ENCODE data around the gene IRF2. TPM values are rescaled to one million over a fixed set of nuclear protein-coding genes. Genes with fewer than 3 reads are reported as not detected.

The IRF2 gene
- total and polyA plus RNA-seq, 2 experiments from 2014 or later = 12.8 to 14.2 TPM

DNA sequence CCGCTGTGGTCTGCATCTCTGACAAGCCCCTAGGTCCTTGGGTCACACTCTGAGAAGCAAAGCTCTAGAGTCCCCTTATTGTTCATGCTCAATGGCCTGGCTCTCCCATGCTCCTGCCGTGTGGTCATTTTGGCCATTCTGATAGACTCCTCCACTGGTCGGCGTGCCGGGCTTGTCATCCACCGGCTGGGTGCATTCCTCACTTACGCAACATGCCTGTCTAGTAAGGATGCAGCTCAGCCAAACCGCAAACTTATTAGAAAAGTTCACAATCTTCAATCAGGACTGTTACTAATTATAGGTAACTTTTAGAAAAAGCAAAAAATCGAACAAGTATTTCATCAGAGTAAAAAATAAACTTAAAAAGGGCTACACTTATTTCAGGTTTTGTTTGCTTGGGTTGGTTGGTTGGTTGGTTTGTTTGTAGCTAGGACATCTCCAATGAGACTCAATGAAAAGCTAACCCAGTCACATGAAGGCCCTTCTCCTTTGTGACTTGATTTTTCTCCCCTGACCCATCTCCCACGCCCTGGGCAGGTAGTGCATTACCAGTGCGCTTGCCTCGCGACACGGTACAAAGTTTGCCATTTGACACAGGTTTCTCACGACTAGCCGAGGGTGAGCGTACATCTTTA lies 41.0 kb downstream of the IRF2 start:
- Histone ChIP-seq H4K20me1 (ENCODE audit: insufficient read depth) (no peaks in the 10 kb centered on the region; the same call in 1 of the 2 replicates), H3K9me3 (ENCODE audit: low read depth) (no peaks in the 10 kb centered on the region), H3K9ac (no peak overlapping the region), H2AFZ (no peak overlapping the region), H3K4me2 (ENCODE audit: unreplicated experiment) (no peak overlapping the region), H3K79me2 (ENCODE audit: insufficient read depth) (peaks cover 88% of the 10 kb centered on the region), H3F3A (ENCODE audit: insufficient read depth) (no peaks in the 10 kb centered on the region), H3K27ac (no peak overlapping the region), H3K36me3 (ENCODE audit: low read depth) (no peaks in the 10 kb centered on the region), H3K9me2 (ENCODE audit: insufficient read depth) (no peaks in the 10 kb centered on the region), H3K4me3 (no peak overlapping the region), H3K4me1 (ENCODE audit: insufficient read depth) (no peaks in the 10 kb centered on the region), H3K27me3 (replicated peaks; ENCODE audit: insufficient read depth) (no peaks in the 10 kb centered on the region)
- DNase-seq = no peak
- 96 to 98% methylated on average over 17 of the region's 17 CpGs for WGBS, 2 experiments (ENCODE audit: low coverage in 1 of 2, low lambda C conversion rate in 2 of 2, missing lambda C conversion rate in 2 of 2)
- no peak for TF ChIP-seq EZH2 (IDR thresholded peaks at IDR 0.05; ENCODE audit: insufficient read depth, poor library complexity, severe bottlenecking)
- TF ChIP-seq EZH2phosphoT487 (IDR thresholded peaks at IDR 0.05; ENCODE audit: insufficient read depth, low read depth) = no peak
- in situ Hi-C loops (cut with MboI) = no loop called here

DNA sequence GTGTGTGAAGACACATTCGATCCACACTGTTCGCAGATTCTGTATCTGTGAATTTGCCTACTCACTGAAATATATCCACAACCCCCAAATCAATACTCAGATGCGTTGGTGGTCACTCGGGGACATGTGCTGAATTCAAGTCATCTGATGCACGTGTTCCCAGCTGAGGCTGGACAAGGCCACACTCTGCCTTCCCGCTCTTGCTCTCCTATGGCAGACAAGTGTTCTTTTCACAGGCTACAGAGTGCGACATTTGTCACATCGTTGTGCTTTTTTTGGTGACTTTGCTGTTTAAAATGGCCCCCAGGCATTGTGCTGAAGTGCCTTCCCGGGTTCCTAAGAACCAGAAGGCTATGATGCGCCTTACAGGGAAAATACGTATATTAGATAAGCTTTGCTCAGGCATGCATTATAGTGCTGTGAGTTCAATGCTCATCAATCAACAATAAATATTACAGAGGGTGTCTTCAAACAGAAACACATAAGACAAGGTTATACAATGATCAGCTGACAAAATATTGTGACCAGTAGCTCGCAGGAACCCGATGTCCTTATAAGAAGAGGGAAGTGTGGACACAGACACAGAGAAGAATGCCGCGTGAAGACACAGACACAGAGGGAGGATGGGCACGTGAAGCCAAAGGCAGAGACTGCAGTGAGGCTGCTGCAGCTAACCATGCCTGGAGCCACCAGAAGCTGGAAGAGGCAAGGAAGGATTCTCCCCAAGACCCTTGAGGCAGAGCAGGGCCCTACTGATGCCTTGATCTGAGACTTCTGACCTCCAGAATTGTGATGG lies 42.0 kb downstream of the IRF2 start:
- H3K4me3 ChIP-seq = no peak overlapping the region
- no peak for DNase-seq
- no peak overlapping the region for H3K9ac ChIP-seq
- WGBS, 2 experiments (ENCODE audit: low coverage in 1 of 2, low lambda C conversion rate in 2 of 2, missing lambda C conversion rate in 2 of 2) = 94 to 95% methylated on average over 16 of the region's 16 CpGs
- no peak overlapping the region for H3K4me2 ChIP-seq (ENCODE audit: unreplicated experiment)
- H3K79me2 ChIP-seq (ENCODE audit: insufficient read depth) = peaks cover 77% of the 10 kb centered on the region
- H3K9me2 ChIP-seq (ENCODE audit: insufficient read depth) = no peaks in the 10 kb centered on the region
- H4K20me1 ChIP-seq (ENCODE audit: insufficient read depth) = no peaks in the 10 kb centered on the region; the same call in 1 of the 2 replicates
- H3K9me3 ChIP-seq (ENCODE audit: low read depth) = no peaks in the 10 kb centered on the region
- no peak overlapping the region for H2AFZ ChIP-seq
- H3F3A ChIP-seq (ENCODE audit: insufficient read depth) = no peaks in the 10 kb centered on the region
- no peaks in the 10 kb centered on the region for H3K36me3 ChIP-seq (ENCODE audit: low read depth)
- no peaks in the 10 kb centered on the region for H3K27me3 ChIP-seq (replicated peaks; ENCODE audit: insufficient read depth)
- H3K27ac ChIP-seq = no peak overlapping the region
- no peaks in the 10 kb centered on the region for H3K4me1 ChIP-seq (ENCODE audit: insufficient read depth)
- TF ChIP-seq EZH2phosphoT487 (IDR thresholded peaks at IDR 0.05; ENCODE audit: insufficient read depth, low read depth) (no peak), EZH2 (IDR thresholded peaks at IDR 0.05; ENCODE audit: insufficient read depth, poor library complexity, severe bottlenecking) (no peak)
- in situ Hi-C loops (cut with MboI) = no loop called here

DNA sequence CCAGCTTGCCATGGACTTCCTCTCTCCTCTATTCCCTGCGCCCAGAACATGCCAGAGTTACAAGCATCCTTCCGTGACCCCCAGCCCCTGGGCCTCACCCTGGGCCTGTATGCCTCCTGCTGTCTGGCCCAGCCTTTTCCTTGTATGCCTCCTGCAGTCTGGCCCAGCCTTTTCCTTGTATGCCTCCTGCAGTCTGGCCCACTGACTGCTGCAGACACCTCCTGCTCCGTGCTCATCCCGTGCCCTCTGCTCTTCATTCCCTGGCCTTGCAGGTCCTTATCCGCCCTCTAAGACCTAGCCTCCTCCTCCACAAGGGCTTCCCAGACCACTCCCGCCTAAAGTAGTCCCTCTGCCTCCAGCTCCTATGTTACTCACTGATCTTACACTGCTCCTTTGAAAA lies 44.2 kb downstream of the IRF2 start:
- WGBS, 2 experiments (ENCODE audit: low coverage in 1 of 2, low lambda C conversion rate in 2 of 2, missing lambda C conversion rate in 2 of 2) = 92 to 95% methylated on average over 6 of the region's 6 CpGs
- Histone ChIP-seq H3F3A (ENCODE audit: insufficient read depth) (no peaks in the 10 kb centered on the region), H3K36me3 (ENCODE audit: low read depth) (0 out of 2 replicates have a peak, but pooled peaks cover 5% of the 10 kb centered on the region), H3K27ac (no peak overlapping the region), H3K9me2 (ENCODE audit: insufficient read depth) (no peaks in the 10 kb centered on the region), H3K79me2 (ENCODE audit: insufficient read depth) (peaks cover 56% of the 10 kb centered on the region), H3K4me2 (ENCODE audit: unreplicated experiment) (no peak overlapping the region), H3K9ac (no peak overlapping the region), H2AFZ (no peak overlapping the region), H3K4me3 (no peak overlapping the region), H3K4me1 (ENCODE audit: insufficient read depth) (no peaks in the 10 kb centered on the region), H4K20me1 (ENCODE audit: insufficient read depth) (no peaks in the 10 kb centered on the region; the same call in 1 of the 2 replicates), H3K9me3 (ENCODE audit: low read depth) (no peaks in the 10 kb centered on the region), H3K27me3 (replicated peaks; ENCODE audit: insufficient read depth) (no peaks in the 10 kb centered on the region)
- DNase-seq = no peak
- TF ChIP-seq EZH2phosphoT487 (IDR thresholded peaks at IDR 0.05; ENCODE audit: insufficient read depth, low read depth) = no peak
- in situ Hi-C loops (cut with MboI) = no loop called here

DNA sequence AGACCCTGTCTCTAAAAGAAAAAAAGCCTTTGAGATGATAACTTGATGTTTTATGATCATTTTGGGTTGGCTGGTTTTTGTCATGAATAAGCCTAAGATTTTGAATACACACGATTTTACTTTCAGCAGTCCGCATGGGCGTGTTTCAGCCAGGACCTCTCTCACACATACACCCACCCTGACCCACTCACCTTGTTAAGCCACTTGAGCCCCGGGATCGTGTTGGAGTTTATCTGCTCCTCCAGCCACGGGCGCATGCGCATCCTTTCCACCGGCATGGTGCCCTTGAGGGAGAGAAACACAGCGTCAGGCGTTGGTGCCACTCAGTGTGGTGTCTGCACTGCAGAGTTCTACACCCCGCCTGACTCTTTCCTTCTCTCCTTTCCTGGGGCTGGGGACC lies 45.6 kb downstream of the IRF2 start:
- Histone ChIP-seq H4K20me1 (ENCODE audit: insufficient read depth) (no peaks in the 10 kb centered on the region; the same call in 1 of the 2 replicates), H3K9me2 (ENCODE audit: insufficient read depth) (no peaks in the 10 kb centered on the region), H3K4me3 (no peak overlapping the region), H3K9me3 (ENCODE audit: low read depth) (no peaks in the 10 kb centered on the region), H3F3A (ENCODE audit: insufficient read depth) (no peaks in the 10 kb centered on the region), H3K79me2 (ENCODE audit: insufficient read depth) (peaks cover 51% of the 10 kb centered on the region), H3K27ac (no peak overlapping the region), H3K4me1 (ENCODE audit: insufficient read depth) (no peaks in the 10 kb centered on the region), H3K4me2 (ENCODE audit: unreplicated experiment) (no peak overlapping the region), H3K27me3 (replicated peaks; ENCODE audit: insufficient read depth) (no peaks in the 10 kb centered on the region), H3K9ac (no peak overlapping the region), H3K36me3 (ENCODE audit: low read depth) (peaks cover 5% of the 10 kb centered on the region; the same call in 1 of the 2 replicates), H2AFZ (no peak overlapping the region)
- in situ Hi-C loops (cut with MboI) = no loop called here
- TF ChIP-seq EZH2phosphoT487 (IDR thresholded peaks at IDR 0.05; ENCODE audit: insufficient read depth, low read depth) = no peak
- no peak for TF ChIP-seq EZH2 (IDR thresholded peaks at IDR 0.05; ENCODE audit: insufficient read depth, poor library complexity, severe bottlenecking)
- DNase-seq = no peak
- WGBS, 2 experiments (ENCODE audit: low coverage in 1 of 2, low lambda C conversion rate in 2 of 2, missing lambda C conversion rate in 2 of 2) = 86 to 87% methylated on average over 10 to 12 of the region's 12 CpGs

All from GM23248 (cell line).